ENCODE results near the gene BRPF1. TPM values are rescaled to one million over a fixed set of nuclear protein-coding genes. Genes with fewer than 3 reads are reported as not detected.

Gene BRPF1
- total RNA-seq, 1 donor from 2014 or later = 12.1 TPM

DNA sequence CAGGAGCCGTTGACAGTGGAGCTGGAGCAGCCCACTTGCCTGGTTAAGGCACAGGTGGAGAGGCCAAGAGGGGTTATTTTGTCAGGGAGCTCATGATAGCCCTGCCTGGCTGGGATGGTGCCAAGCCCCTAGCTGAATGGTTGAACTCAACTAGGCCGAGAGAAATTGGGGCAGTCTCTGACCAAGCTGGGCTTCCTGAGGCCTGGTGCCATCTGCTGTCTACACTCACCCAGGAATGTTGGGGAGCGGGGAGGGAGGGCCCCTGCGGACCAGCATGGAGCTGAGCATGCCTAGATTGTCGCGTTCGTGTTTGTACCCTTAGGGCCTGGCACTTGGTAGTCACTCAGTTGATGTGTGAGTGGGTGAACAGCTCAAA lies 1.2 kb downstream of the BRPF1 start:
- TF ChIP-seq EZH2phosphoT487 (IDR thresholded peaks at IDR 0.05) = no peak
- TF ChIP-seq EZH2 (IDR thresholded peaks at IDR 0.05) = no peak
- TF ChIP-seq CTCF (IDR thresholded peaks at IDR 0.05) = no peak
- Histone ChIP-seq H3K79me2 (ENCODE audit: low read depth) (peaks cover 30% of the 10 kb centered on the region), H3K27ac (no peak overlapping the region)

DNA sequence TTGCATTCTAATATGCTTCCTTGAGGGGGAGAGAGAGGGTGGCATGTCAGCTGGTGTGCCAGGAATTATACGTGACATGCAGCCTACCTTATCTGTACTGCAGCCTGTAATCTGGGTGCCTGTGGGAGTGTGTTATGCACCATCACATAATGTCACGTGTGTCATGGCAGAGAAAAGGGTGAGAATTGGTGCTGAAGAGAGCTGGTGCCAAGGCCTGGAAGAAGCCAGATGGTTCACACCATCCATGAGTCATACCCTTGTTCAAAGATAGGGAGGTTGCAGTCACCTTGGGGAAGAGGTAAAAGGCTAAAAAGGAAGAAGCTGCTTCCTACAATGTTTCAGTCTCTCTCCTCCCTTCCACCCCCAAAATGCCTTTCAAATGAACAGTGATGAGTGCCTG lies 5.3 kb downstream of the BRPF1 start:
- H3K27ac ChIP-seq = no peak overlapping the region
- H3K9me3 ChIP-seq (ENCODE audit: low read depth) = no peaks in the 10 kb centered on the region
- H2AFZ ChIP-seq (replicated peaks) = no peak overlapping the region
- no peaks in the 10 kb centered on the region for H3K27me3 ChIP-seq
- H3K79me2 ChIP-seq (ENCODE audit: low read depth) = peaks cover 28% of the 10 kb centered on the region
- H4K20me1 ChIP-seq (ENCODE audit: low read depth) = peaks cover 34% of the 10 kb centered on the region
- H3K9ac ChIP-seq = no peak overlapping the region
- Mint-ChIP-seq H3K4me3 (no peak overlapping the region), H3K36me3 (peaks cover 25% of the 10 kb centered on the region), H3K27me3 (ENCODE audit: insufficient read depth, low read depth) (peaks cover 5% of the 10 kb centered on the region), H3K4me1 (peaks cover 14% of the 10 kb centered on the region), H3K27ac (no peak overlapping the region), H3K9me3 (no peaks in the 10 kb centered on the region)
- peaks cover 7% of the 10 kb centered on the region for H3K4me1 ChIP-seq
- no peaks in the 10 kb centered on the region for H3F3A ChIP-seq (ENCODE audit: low read depth)
- no peak for DNase-seq (ENCODE audit: low spot score)
- H3K36me3 ChIP-seq = no peaks in the 10 kb centered on the region
- TF ChIP-seq EZH2phosphoT487 (IDR thresholded peaks at IDR 0.05) (no peak), CTCF (IDR thresholded peaks at IDR 0.05) (no peak), EZH2 (IDR thresholded peaks at IDR 0.05) (no peak)
- no peak overlapping the region for H3K4me2 ChIP-seq
- no peak overlapping the region for H3K4me3 ChIP-seq

More for the DNA sequence above, 1.2 kb downstream of the BRPF1 start:
- peak overlapping the region; percentile 91 for H3K4me3 Mint-ChIP-seq
- Histone ChIP-seq H2AFZ (replicated peaks) (no peak overlapping the region), H3K27me3 (no peaks in the 10 kb centered on the region), H3K9ac (peak overlapping the region; percentile 97), H3K9me3 (ENCODE audit: low read depth) (no peaks in the 10 kb centered on the region), H3K4me2 (peak overlapping the region; percentile 89), H4K20me1 (ENCODE audit: low read depth) (peaks cover 35% of the 10 kb centered on the region), H3F3A (ENCODE audit: low read depth) (peaks cover 9% of the 10 kb centered on the region), H3K4me1 (peaks cover 7% of the 10 kb centered on the region), H3K36me3 (no peaks in the 10 kb centered on the region), H3K4me3 (peak overlapping the region; percentile 97)
- peaks cover 17% of the 10 kb centered on the region for H3K36me3 Mint-ChIP-seq
- H3K9me3 Mint-ChIP-seq = no peaks in the 10 kb centered on the region
- peaks cover 21% of the 10 kb centered on the region for H3K4me1 Mint-ChIP-seq
- peak overlapping the region; percentile 91 for H3K27ac Mint-ChIP-seq
- no peak for DNase-seq (ENCODE audit: low spot score)
- H3K27me3 Mint-ChIP-seq (ENCODE audit: insufficient read depth, low read depth) = peaks cover 5% of the 10 kb centered on the region

- H2AFZ ChIP-seq (replicated peaks) = no peak overlapping the region
- no peaks in the 10 kb centered on the region for H3K36me3 ChIP-seq
- H3K4me1 ChIP-seq = no peaks in the 10 kb centered on the region
- no peak overlapping the region for H3K4me3 Mint-ChIP-seq
- H3K27me3 ChIP-seq = no peaks in the 10 kb centered on the region
- no peak overlapping the region for H3K27ac ChIP-seq
- H3K36me3 Mint-ChIP-seq = peaks cover 24% of the 10 kb centered on the region
- H3F3A ChIP-seq (ENCODE audit: low read depth) = no peaks in the 10 kb centered on the region
- H3K9me3 Mint-ChIP-seq = no peaks in the 10 kb centered on the region
- no peaks in the 10 kb centered on the region for H3K4me1 Mint-ChIP-seq
- no peak overlapping the region for H3K4me3 ChIP-seq
- no peak for DNase-seq (ENCODE audit: low spot score)
- no peak overlapping the region for H3K4me2 ChIP-seq
- H3K79me2 ChIP-seq (ENCODE audit: low read depth) = peaks cover 6% of the 10 kb centered on the region
- TF ChIP-seq EZH2phosphoT487 (IDR thresholded peaks at IDR 0.05) (no peak), CTCF (IDR thresholded peaks at IDR 0.05) (no peak), EZH2 (IDR thresholded peaks at IDR 0.05) (no peak)
- no peak overlapping the region for H3K9ac ChIP-seq
- H3K9me3 ChIP-seq (ENCODE audit: low read depth) = no peaks in the 10 kb centered on the region
- peaks cover 7% of the 10 kb centered on the region for H3K27me3 Mint-ChIP-seq (ENCODE audit: insufficient read depth, low read depth)
- H3K27ac Mint-ChIP-seq = no peak overlapping the region
- peaks cover 13% of the 10 kb centered on the region for H4K20me1 ChIP-seq (ENCODE audit: low read depth)
Observed at GRCh38 chr3:9739181-9739580, 7.6 kb downstream of the BRPF1 start.
